NOMO-1 treated with dmso at 0.1 percent for 144 hours (cell line): Measurements from ENCODE around the gene HECA.
"Not testable (repeated sequence)": the region's sequence is repeated elsewhere in the genome, so short reads cannot be mapped to it uniquely, and the experiment has no call there.

Source experiments
- DNase-seq: peaks from one replicate; lab custom pipeline; 2025; ENCODE audit not compliant: unreplicated experiment; lab: John Stamatoyannopoulos, UW

Gene HECA

DNA sequence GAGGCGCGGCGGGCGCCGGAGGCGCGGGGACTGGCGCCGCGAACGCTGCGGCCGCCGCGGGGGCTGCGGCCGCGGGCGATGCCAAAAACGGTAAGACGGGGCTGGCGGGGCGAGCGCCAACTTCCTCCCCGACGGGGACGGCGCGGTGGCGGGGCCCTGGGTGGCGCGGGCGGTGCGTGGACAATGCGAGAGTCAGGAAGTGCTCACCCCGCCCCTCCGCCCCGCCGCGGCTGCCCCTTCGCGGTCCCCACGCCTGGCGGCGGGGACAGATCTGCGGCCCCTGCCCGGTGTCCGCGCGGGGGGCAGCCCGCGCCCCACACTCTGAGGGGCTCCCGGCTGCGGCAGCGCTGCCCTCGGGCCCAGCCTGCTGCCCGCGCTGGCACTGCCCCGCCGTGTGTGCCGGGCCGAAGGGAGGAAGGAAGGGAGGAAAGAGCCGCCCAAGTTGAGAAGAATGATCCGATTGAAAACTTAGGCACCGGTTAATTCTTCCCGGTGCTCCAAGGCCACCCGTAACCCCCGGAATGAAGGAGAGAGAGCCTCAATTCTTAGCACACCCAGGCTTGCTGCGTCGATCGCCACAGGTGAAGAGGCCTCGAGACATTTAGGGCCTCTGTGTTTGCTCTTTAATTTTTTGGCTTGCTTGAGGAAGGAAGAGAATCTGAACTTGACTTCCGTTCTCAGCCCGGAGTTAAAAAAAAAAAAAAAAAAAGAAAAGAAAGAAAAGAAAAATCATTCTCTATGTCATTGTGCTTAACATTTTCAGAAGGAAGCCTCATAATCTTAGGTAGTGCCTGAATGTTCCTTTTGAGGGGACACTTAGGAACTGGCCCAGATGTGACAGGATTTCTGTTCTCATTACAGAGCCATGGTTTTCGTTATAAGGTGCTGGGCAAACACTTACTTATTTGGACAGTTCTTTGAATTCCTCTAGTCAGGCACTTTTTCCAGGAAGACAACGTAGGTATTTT is 982 bp downstream of the HECA start:
- peak; percentile 30 for DNase-seq

DNA sequence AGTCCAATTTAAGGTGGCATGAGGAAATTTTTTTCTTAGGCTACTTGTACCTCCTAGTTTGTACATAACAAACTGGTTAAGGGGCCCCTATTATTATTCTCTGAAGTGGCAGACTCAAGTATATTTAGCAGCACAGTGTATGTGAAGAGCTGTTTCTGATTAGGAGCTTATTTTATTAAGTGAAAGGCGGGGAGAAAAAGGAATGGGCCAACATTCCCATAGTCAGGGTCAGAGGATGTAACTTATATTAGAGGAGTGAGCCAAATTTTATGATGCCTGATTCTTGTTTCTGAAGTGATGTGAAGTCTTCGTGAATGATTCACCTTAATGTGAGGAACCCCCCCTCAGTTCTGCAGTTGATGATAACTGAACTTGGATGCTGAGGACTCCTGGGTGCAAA is 2.8 kb downstream of the HECA start:
- DNase-seq = no peak

DNA sequence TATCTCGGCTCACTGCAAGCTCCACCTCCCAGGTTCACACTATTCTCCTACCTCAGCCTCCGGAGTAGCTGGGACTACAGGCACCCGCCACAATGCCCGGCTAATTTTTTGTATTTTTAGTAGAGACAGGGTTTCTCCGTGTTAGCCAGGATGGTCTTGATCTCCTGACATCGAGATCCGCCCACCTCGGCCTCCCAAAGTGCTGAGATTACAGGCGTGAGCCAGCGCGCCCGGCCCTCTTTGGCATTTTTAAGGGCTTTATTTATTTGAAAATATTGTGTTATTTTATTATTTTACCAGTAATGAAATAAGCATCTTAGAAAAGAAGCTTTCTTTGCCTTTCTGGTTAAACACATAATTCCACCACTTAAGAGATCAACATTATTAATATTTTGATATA is 6.0 kb downstream of the HECA start:
- DNase-seq = not testable (repeated sequence)

DNA sequence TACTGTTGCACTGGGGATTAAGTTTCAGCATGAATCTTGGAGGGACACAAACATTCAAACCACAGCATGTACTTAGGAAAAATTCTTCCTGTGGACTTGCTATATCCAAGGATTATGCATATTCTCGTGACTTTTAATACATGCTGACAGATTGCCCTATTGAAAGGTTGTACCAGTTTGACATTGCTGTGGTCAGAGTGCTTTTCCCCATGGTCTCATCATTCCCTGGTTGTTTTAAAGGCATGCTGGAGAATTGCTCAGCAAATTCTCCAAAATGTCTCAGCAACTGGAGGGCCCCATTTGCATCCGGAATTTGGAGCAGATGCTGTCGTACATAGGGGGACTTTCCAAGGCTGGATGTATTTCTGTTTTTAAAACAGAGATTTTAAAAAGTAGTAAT is 7.4 kb downstream of the HECA start:
- no peak for DNase-seq

DNA sequence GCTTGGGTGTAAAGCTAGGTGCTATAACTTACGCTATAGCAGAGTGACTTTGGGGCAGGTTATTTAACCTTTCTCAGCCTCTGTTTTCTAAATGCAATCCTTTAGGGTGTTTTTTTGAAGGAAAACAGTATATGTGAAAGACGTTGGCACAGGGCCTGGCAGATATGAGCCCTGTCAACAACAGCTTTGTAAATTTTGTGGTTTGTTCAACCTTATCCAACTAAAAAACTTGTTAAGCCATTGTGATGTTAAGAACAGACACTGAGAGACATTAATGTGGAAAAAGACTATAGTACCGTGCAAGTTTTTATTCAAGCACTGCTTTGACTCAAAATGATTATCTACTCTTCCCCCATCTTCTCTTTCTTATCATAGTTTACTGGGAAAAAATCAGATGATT is 8.2 kb downstream of the HECA start:
- no peak for DNase-seq

DNA sequence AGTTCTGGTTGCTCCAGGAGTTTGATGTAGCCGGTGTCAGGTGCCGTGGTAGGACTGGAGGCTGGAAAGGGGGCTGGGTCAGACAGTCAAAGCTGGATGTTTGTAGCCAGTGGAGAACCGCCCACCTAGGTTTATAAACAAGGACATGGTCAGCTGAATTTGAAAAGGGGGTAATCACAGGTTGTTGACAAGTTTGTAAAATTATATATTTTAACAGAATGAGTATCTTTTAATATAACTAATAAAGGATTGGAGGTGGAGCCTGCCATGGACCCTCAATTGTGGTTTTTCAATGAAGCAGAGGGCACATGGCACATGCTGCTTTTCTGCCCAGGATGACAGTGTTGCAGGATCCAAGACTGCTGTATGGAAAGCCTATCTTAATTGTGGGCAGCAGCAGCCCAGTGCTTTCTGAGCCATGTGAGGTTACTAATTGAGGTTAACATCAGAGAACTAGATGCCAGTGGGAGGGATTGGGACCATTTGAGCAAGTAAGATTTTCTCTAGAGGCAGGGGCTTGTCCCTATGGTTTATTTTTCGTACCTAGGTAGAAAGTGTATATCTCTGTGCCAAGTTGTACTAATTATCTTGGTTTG is 9.7 kb downstream of the HECA start:
- no peak for DNase-seq

DNA sequence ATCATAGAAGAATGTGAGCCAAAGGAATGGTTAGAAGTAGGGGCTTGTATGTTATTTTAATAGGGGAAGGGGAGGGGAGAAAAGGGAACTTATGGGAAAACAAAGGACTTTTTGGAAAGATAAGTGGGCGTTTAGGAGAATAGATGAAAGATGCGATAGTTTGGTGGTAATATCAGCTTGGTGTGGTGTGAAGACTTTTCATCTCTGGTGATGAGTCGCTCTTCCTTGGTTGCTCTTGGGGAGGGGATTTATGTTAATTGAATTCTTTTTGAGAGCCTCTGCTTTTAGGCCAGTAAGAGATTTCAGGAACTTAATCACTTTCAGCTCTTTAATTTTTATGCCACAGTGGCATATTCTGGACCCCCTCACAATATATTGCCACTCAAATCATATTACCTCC is 10.8 kb downstream of the HECA start:
- DNase-seq = no peak

DNA sequence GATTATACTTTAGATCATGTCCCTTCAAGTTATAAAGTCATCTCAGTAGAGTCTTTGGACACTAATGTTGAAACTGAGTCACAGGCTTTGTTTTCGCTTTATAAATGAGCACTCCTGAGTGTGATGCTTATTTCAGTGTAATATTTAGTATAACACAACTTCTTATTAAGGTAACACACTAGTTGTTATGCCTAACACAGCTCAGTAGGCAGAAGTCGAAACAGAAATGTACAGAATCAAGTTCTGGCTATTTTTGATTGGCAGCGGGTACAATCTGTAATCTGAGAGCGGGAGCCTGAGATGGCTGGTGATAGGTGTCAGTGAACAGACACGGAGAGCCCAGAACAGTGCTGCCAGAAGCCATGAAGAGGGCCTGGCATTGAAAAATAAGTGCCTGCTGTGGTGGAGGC is 11.4 kb downstream of the HECA start:
- DNase-seq = no peak

DNA sequence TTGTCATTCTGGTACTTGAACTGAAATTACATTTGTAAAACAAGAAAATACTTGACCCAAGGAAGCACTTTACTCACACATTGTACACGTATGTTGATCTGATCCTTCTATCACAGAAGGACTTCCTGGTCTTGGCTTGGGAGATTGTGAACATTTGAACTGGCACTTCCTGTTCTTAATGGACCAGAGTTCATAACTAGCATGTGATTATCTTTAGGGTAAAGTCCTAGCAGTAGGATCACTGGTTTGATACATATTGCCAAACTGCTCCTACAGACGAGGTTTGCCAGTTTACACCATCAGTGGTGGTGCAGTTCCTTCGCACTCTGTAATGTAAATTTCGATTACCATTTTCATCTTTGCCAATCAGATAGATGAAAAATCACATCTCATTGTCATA is 12.7 kb downstream of the HECA start:
- DNase-seq = no peak

DNA sequence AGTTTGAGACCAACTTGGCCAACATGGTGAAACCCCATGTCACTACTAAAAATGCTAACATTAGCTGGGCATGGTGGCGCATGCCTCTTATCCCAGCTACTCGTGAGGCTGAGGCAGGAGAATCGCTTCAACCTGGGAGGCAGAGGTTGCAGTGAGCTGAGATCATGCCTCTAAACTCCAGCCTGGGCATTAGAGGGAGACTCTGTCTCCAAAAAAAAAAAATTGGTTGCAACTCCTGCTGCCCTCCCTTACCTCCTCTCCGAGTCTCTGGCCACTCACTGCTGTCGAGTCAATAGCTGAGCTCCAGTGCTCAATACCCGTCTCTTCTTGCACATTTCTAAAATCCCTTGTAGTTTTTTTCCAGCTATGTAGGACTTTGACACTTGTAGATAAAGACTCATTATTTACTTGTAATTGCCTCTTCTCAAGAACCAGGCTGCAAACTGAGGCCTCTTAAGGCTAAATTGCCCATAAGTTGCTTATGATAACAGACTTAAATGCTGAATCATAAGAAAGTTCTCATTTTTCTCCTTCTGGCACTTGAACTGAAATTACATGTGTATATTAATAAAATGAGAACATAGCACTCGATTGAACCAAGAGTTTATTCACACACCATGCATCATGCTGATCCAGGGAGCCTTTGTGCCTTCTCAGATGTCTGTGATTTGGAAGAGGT is 13.8 kb downstream of the HECA start:
- no peak for DNase-seq

DNA sequence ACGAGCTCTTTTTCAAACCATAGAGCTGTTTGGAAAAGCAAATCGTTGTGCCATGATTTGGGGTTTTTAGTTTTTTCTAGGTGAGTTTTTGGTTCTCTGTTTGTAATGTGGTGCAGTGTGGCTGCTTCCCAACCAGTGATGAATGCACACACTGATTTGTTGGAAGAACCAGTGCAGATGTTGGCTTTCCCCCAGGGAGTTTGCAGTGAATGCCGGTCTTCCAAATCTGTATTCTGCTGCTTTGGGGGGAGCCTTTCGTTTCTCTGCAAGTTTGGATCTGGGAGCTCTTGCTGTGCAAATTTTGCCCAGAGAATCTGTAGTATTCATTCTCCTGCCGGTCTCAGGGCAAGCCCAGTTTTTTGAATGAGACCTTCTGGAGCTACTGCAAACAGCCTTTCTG is 14.5 kb downstream of the HECA start:
- DNase-seq = no peak

DNA sequence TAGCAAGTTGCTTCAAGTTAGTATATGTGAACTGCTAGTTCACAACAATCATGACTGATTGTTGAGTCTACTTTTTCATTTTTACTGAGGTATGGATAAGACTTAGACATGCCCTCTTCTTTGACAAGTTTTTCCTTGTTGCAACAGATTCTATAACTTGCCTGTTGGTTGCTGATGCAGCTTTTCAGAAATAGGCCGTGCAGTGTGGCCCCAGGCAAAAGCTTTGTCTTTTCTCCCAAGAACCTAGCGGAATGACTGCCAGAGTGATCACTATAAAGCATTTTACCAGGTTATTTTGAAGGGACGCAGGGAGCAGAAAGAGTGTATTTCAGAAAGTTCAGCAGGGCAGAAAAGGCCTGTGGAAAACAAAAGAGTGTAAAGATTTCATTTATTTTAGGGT is 16.0 kb downstream of the HECA start:
- DNase-seq = no peak

DNA sequence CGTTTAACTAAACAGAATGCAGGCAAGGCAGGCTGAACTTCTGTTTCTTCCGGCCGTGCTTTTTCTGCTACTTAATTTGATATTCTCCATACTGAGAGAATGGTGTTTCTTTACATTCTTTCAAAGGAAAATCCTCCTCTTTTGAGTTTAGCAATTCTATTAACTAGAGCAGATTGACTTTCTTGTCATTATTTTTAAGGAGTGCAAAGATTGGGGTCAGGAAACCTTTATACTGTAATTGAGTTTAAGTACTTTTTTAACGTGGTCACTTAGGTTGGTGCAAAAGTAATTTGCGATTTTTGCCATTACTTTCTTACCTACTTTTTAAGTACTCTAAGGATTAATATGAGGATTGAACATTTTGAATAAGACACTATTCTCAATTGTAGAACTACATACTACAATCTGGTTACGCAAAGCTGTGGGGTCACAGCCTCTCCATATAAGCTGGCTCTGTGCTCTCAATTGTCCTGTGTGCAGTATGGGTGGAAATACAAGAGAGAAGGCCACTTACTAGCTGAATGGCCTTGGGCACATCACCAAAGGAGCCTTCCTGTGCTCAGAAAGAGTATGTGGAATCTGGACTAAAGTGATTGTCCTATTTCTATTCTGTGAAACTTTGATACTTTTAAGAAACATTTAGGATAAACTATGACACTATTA is 16.7 kb downstream of the HECA start:
- DNase-seq = no peak

DNA sequence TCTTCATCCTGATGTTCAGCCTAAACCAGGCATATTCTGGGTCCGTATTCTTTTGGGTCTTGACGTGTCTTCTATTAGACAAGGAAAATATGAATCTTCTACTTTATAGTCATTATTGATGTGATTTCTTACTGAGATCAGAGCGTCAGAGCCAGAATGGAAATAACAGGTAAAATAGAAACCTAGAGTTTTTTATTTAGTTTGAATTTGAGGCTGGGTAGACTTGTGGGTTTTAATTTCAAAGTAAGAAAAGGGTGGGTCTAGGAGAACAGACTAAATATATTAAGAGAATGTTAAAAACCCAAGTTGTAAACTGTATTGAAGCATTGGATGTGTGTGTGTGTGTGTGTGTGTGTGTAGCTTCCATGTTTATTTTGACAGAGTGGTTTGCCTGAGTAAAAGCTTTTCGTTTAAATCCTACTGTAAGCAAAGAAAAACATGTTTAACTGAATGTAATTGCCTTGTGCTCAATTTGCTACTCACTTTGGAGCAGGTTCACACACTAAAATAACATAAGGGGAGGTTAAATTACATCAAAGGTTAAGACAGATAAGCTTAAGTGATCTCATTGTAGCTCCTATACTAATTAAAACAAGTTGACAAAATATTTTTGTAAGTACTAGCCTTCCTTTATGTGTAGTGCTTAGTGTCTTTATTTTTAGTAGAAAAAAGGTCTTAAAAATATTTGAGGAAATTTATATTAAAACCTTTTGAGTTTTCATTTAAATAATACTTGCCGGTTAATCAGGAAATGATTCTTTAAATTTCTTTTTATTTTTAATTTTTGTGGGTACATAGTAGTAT is 17.4 kb downstream of the HECA start:
- DNase-seq = no peak

DNA sequence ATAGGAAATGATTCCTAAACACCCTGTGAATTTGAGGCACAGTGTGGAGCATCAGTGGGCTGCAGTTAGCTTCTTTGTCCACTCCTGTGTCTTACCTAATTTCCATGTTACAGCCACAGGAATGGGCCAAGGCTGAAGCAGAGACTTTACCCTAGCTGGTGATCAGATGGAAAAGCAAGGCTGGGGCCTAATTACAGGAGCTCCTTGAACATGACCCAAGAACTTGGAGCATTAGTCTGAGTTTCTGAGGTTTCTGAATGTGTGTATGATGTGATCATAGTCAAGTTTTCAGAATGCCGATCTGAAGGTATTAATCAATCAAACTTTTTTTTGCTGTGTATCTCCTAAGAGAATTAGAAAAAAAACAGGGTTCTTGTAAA is 18.0 kb downstream of the HECA start:
- no peak for DNase-seq

DNA sequence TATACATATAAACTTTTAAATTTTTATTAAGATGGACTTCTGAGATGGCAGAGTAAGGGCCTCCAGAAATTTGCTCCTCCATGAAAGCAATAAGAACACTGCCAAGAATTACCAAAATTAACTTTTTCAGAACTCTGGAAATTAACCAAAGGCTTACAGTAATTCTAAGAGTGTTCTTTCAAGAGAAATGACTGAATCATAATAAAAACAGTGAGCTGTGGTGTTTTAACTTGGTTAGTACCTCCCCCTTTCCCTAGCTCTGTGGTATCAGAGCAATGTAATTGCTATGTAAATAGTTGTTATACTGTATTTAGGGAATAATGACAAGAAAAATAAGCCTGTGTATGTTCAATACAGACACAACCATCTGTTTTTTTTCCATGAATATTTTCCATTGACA is 19.0 kb downstream of the HECA start:
- no peak for DNase-seq

DNA sequence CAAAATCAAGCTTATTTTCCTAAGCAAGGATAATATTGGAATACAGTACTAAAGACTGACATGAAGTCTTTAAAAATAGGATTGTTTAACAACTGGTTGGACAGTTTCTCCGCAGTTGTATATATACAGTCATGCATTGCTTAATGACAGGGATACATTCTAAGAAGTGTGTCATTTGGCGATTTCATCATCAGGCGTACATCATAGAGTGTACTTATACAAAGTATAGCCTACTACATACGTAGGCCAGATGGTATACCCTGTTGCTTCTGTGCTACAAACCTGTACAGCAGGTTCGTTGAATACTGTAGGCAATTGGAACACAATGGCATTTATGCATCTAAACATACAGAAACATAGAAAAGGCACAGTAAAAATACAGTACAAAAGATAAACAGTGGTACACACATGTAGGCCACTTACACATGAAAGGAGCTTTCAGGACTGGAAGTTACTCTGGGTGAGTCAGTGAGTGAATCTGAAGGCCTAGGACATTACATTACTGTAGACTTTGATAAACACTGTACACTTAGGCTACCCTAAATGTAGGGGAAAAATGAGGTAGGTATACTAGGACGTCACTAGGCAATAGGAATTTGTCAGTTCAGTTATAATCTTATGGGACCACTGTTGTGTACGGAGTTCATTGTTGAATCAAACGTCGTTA is 20.1 kb downstream of the HECA start:
- no peak for DNase-seq

DNA sequence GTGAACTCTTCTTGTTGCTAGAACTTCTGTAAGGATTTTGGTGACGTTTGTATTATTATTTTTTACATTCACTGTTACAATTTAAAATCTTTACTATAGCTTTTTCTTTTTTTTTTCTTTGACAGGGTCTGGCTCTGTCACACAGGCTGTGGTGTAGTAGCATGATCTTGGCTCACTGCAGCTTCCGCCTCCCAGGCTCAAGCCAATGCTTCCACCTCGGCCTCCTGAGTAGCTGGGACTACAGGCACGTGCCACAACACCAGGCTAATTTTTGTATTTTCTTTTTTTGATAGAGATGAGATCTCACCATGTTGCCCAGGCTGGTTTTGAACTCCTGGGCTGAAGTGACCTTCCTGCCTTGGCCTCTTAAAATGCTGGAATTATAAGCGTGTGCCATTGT is 21.2 kb downstream of the HECA start:
- no peak for DNase-seq

DNA sequence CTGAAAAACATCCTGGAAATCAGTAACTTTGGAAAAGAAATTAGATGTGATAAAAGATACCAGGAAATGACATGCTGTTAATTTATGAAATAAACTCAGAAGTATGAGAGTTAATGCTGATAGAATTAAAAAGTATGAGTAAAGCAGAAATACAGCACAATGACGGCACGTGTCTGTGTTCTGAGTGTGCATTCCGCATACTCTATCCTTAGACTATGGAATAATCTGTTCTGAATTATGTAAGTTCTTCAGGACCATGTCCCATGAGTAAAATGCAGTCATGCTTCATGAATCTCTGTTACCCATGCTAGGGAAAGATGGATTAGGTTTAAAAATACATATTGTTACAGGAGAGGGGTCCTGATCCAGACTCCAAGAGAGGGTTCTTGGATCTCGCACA is 21.7 kb downstream of the HECA start:
- DNase-seq = no peak

DNA sequence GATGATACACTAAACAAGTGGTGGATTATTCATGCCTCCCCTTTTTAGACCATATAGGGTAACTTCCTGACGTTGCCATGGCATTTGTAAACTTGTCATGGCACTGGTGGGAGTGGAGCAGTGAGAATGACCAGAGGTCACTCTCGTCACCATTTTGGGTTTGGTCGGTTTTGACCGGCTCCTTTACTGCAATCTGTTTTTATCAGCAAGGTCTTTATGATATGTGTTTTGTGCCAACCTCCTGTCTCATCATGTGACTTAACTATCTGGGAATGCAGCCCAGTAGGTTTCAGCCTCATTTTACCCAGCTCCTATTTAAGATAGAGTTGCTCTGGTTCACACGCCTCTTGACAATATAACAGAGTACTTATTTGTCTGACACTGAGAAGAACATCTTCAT is 22.2 kb downstream of the HECA start:
- DNase-seq = not testable (repeated sequence)
